ENCODE measurements around the gene CCDC187.
"Not testable (repeated sequence)": the region's sequence is repeated elsewhere in the genome, so short reads cannot be mapped to it uniquely, and the experiment has no call there.

DNA sequence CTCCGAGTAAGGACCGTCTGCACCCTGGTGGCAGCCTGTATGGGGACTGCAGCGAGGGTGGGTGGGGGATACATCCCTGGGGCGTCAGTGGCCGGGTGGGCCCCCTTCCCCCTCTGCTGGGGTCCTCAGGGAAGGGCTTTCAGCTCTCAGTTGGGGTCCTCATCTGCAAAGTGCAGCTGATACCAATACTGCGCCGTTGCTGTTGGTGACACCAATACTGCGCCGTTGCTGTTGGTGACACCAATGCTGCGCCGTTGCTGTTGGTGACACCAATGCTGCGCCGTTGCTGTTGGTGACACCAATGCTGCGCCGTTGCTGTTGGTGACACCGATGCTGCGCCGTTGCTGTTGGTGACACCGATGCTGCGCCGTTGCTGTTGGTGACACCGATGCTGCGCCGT is 48.0 kb upstream of the CCDC187 start:
- TF ChIP-seq, protein P1, sequence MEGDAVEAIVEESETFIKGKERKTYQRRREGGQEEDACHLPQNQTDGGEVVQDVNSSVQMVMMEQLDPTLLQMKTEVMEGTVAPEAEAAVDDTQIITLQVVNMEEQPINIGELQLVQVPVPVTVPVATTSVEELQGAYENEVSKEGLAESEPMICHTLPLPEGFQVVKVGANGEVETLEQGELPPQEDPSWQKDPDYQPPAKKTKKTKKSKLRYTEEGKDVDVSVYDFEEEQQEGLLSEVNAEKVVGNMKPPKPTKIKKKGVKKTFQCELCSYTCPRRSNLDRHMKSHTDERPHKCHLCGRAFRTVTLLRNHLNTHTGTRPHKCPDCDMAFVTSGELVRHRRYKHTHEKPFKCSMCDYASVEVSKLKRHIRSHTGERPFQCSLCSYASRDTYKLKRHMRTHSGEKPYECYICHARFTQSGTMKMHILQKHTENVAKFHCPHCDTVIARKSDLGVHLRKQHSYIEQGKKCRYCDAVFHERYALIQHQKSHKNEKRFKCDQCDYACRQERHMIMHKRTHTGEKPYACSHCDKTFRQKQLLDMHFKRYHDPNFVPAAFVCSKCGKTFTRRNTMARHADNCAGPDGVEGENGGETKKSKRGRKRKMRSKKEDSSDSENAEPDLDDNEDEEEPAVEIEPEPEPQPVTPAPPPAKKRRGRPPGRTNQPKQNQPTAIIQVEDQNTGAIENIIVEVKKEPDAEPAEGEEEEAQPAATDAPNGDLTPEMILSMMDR (IDR thresholded peaks at IDR 0.05): not testable (repeated sequence)
- not testable (repeated sequence) for TF ChIP-seq POLR2A (IDR thresholded peaks at IDR 0.05)

Data from right lobe of liver (tissue), 4 donors.